ENCODE measurements around the gene JAG1.

DNA sequence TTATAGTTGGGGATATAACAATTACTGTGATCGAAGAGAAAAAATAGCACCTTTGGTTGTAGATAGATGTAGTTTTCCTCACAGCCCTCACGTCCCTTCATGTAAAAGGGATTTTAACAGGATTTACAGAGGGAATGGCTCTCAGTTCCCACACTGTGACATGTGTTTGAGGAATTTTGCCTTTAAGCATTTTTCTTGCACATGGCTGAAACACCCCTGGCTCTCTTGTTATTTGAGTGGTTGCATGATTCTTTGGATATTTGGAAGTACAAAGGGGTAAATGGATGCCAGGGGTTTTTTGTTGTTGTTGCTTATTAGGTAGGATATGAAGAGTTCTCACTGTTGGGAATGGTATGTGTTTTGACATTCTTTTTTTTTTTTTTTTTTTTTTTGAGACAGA lies 48.2 kb downstream of the JAG1 start:
- TF ChIP-seq CTCF (IDR thresholded peaks at IDR 0.05; ENCODE audit: insufficient read depth, low read length, poor library complexity, severe bottlenecking) (no peak), EZH2phosphoT487 (conservative IDR thresholded peaks at IDR 0.05; ENCODE audit: low read length) (no peak)

All from SU-DHL-6 (cell line).